WTC11 (cell line): ENCODE results near the gene TPPP3. TPM values are rescaled to one million over a fixed set of nuclear protein-coding genes. Genes with fewer than 3 reads are reported as not detected.

Experiments
- ATAC-seq: fragments of 200-7000 bp; cut with Tn5 transposase; 2 replicates; pipeline ENCODE4 v1.10.0; 2021; ENCODE audit warnings: mild to moderate bottlenecking, moderate library complexity
- CTCF ChIA-PET: fragments of 300-600 bp; sonication (Branson Sonifier 250); formaldehyde crosslinking; loops from one replicate; lab custom pipeline; 2021; ENCODE audit warnings: antibody characterized with exemption; lab: Charles Lee
- POLR2A ChIA-PET: fragments of 350-600 bp; sonication (Branson Sonifier 250); formaldehyde crosslinking; loops from one replicate; lab custom pipeline; 2021; ENCODE audit warnings: antibody characterized with exemption; lab: Charles Lee
- DNase-seq: peaks from one replicate; pipeline ENCODE4 v3.0.0; 2021; ENCODE audit warnings: low spot score
- H3K27ac Mint-ChIP-seq: 2 replicates; pipeline ENCODE4 v1.8.0; 2021; ENCODE audit warnings: mixed read lengths
- H3K27me3 Mint-ChIP-seq: 2 replicates; pipeline ENCODE4 v1.8.0; 2021; ENCODE audit warnings: low read depth, mild to moderate bottlenecking, moderate library complexity, mixed read lengths
- H3K36me3 Mint-ChIP-seq: 2 replicates; pipeline ENCODE4 v1.8.0; 2021; ENCODE audit warnings: mixed read lengths
- H3K4me1 Mint-ChIP-seq: 2 replicates; pipeline ENCODE4 v1.8.0; 2022; ENCODE audit warnings: mixed read lengths
- H3K4me3 Mint-ChIP-seq: 2 replicates; pipeline ENCODE4 v1.8.0; 2021; ENCODE audit warnings: mild to moderate bottlenecking, moderate library complexity, mixed read lengths
- H3K9me3 Mint-ChIP-seq: 2 replicates; pipeline ENCODE4 v1.8.0; 2021; ENCODE audit warnings: mixed read lengths
- ARID4B ChIP-seq: sonication (generic); formaldehyde crosslinking; IDR thresholded peaks from 2 replicates; pipeline ENCODE4 v1.8.0; 2023; ENCODE audit warnings: missing genetic modification reagents, mild to moderate bottlenecking, borderline replicate concordance
- E2F1 ChIP-seq: sonication (generic); formaldehyde crosslinking; IDR thresholded peaks from 2 replicates; pipeline ENCODE4 v1.8.0; 2022; ENCODE audit warnings: mild to moderate bottlenecking, missing genetic modification reagents
- ESRRA ChIP-seq: sonication (generic); formaldehyde crosslinking; IDR thresholded peaks from 2 replicates; pipeline ENCODE4 v1.8.1; 2022; ENCODE audit warnings: mild to moderate bottlenecking, missing genetic modification reagents, borderline replicate concordance
- ETV6 ChIP-seq: sonication (generic); formaldehyde crosslinking; IDR thresholded peaks from 2 replicates; pipeline ENCODE4 v1.8.1; 2022; ENCODE audit warnings: mild to moderate bottlenecking, missing genetic modification reagents
- GTF2I ChIP-seq: fragments of 250-450 bp; sonication (Bioruptor Pico); conservative IDR thresholded peaks from 2 replicates; pipeline ENCODE4 v1.4.0; 2021; ENCODE audit warnings: mild to moderate bottlenecking
- KAT7 ChIP-seq: sonication (generic); formaldehyde crosslinking; IDR thresholded peaks from 2 replicates; pipeline ENCODE4 v1.8.1; 2023; ENCODE audit warnings: missing genetic modification reagents, mild to moderate bottlenecking, borderline replicate concordance
- MXD4 ChIP-seq: fragments of 250-450 bp; sonication (Bioruptor Pico); IDR thresholded peaks from 2 replicates; pipeline ENCODE4 v1.8.0; 2021; ENCODE audit warnings: mild to moderate bottlenecking, moderate library complexity, borderline replicate concordance
- NFYB ChIP-seq: sonication (generic); formaldehyde crosslinking; conservative IDR thresholded peaks from 2 replicates; pipeline ENCODE4 v1.8.0; 2022; ENCODE audit warnings: low read depth, missing genetic modification reagents
- SMAD3 ChIP-seq: sonication (generic); formaldehyde crosslinking; IDR thresholded peaks from 2 replicates; pipeline ENCODE4 v1.8.0; 2022; ENCODE audit warnings: missing genetic modification reagents, mild to moderate bottlenecking, borderline replicate concordance
- SMAD4 ChIP-seq: sonication (generic); formaldehyde crosslinking; IDR thresholded peaks from 2 replicates; pipeline ENCODE4 v1.8.0; 2022; ENCODE audit warnings: mild to moderate bottlenecking, missing genetic modification reagents
- SOX15 ChIP-seq: fragments of 250-450 bp; sonication (Bioruptor Pico); IDR thresholded peaks from 2 replicates; pipeline ENCODE4 v1.9.0; 2021; ENCODE audit warnings: mild to moderate bottlenecking
- TCF7 ChIP-seq: sonication (generic); formaldehyde crosslinking; IDR thresholded peaks from 2 replicates; pipeline ENCODE4 v1.8.0; 2022; ENCODE audit warnings: mild to moderate bottlenecking, low read depth, missing genetic modification reagents, moderate library complexity
- ZNF138 ChIP-seq: sonication (generic); formaldehyde crosslinking; conservative IDR thresholded peaks from 2 replicates; pipeline ENCODE4 v1.8.1; 2022; ENCODE audit warnings: mild to moderate bottlenecking, moderate library complexity, missing genetic modification reagents
- ZNF317 ChIP-seq: sonication (generic); formaldehyde crosslinking; IDR thresholded peaks from 2 replicates; pipeline ENCODE4 v1.8.1; 2023; ENCODE audit warnings: low read depth, mild to moderate bottlenecking, moderate library complexity, missing genetic modification reagents, borderline replicate concordance
- ZNF416 ChIP-seq: fragments of 250-450 bp; sonication (Bioruptor Pico); IDR thresholded peaks from 2 replicates; pipeline ENCODE4 v1.9.0; 2021; ENCODE audit warnings: mild to moderate bottlenecking, inconsistent platforms
- ZNF425 ChIP-seq: fragments of 250-450 bp; sonication (Bioruptor Pico); conservative IDR thresholded peaks from 2 replicates; pipeline ENCODE4 v1.9.0; 2021; ENCODE audit warnings: mild to moderate bottlenecking
- total RNA-seq: library from RNA; stranded (reverse); gene quantifications from 3 replicates; pipeline ENCODE4 v1.2.3, GENCODE V29; 2021
- TF ChIP-seq, protein P1 (sequence below): sonication (generic); formaldehyde crosslinking; IDR thresholded peaks from 2 replicates; pipeline ENCODE4 v1.8.0; 2022; ENCODE audit warnings: mild to moderate bottlenecking, missing genetic modification reagents
- TF ChIP-seq, protein P2 (sequence below): sonication (generic); formaldehyde crosslinking; IDR thresholded peaks from 2 replicates; pipeline ENCODE4 v1.8.0; 2022; ENCODE audit warnings: missing genetic modification reagents
- TF ChIP-seq, protein P3 (sequence below): sonication (generic); formaldehyde crosslinking; IDR thresholded peaks from 2 replicates; pipeline ENCODE4 v1.8.1; 2022; ENCODE audit warnings: low read depth, mild to moderate bottlenecking, moderate library complexity, missing genetic modification reagents, borderline replicate concordance

The TPPP3 gene
- total RNA-seq, 1 experiment from 2014 or later = 0.74 TPM

GRCh38 chr16:67384778-67385510 is 8.4 kb downstream of the TPPP3 start:
- Mint-ChIP-seq H3K27ac (no peak overlapping the region), H3K4me3 (no peak overlapping the region), H3K9me3 (no peaks in the 10 kb centered on the region), H3K36me3 (no peaks in the 10 kb centered on the region), H3K27me3 (peaks cover 15% of the 10 kb centered on the region), H3K4me1 (peaks cover 15% of the 10 kb centered on the region)
- POLR2A ChIA-PET = no interaction called here
- CTCF ChIA-PET = interaction anchor here (0.7 to 5.1 kb wide), 4 partner anchors 9 to 71 kb away, joined by 3 to 44 read pairs (median 18); partner anchors contain the start of genes KCTD19, LRRC36 and TPPP3
- DNase-seq (no peak), ATAC-seq (no peak)
- TF ChIP-seq ARID4B (no peak), ETV6 (CRISPR knock-in tag) (no peak), ZNF317 (CRISPR knock-in tag) (no peak), NFYB (no peak), SOX15 (no peak), ZNF138 (CRISPR knock-in tag) (no peak), ESRRA (no peak), GTF2I (no peak), ZNF425 (CRISPR knock-in tag) (no peak)
- TF ChIP-seq, protein P1, sequence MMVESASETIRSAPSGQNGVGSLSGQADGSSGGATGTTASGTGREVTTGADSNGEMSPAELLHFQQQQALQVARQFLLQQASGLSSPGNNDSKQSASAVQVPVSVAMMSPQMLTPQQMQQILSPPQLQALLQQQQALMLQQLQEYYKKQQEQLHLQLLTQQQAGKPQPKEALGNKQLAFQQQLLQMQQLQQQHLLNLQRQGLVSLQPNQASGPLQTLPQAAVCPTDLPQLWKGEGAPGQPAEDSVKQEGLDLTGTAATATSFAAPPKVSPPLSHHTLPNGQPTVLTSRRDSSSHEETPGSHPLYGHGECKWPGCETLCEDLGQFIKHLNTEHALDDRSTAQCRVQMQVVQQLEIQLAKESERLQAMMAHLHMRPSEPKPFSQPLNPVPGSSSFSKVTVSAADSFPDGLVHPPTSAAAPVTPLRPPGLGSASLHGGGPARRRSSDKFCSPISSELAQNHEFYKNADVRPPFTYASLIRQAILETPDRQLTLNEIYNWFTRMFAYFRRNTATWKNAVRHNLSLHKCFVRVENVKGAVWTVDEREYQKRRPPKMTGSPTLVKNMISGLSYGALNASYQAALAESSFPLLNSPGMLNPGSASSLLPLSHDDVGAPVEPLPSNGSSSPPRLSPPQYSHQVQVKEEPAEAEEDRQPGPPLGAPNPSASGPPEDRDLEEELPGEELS (CRISPR knock-in tag) = no peak
- TF ChIP-seq, protein P2, sequence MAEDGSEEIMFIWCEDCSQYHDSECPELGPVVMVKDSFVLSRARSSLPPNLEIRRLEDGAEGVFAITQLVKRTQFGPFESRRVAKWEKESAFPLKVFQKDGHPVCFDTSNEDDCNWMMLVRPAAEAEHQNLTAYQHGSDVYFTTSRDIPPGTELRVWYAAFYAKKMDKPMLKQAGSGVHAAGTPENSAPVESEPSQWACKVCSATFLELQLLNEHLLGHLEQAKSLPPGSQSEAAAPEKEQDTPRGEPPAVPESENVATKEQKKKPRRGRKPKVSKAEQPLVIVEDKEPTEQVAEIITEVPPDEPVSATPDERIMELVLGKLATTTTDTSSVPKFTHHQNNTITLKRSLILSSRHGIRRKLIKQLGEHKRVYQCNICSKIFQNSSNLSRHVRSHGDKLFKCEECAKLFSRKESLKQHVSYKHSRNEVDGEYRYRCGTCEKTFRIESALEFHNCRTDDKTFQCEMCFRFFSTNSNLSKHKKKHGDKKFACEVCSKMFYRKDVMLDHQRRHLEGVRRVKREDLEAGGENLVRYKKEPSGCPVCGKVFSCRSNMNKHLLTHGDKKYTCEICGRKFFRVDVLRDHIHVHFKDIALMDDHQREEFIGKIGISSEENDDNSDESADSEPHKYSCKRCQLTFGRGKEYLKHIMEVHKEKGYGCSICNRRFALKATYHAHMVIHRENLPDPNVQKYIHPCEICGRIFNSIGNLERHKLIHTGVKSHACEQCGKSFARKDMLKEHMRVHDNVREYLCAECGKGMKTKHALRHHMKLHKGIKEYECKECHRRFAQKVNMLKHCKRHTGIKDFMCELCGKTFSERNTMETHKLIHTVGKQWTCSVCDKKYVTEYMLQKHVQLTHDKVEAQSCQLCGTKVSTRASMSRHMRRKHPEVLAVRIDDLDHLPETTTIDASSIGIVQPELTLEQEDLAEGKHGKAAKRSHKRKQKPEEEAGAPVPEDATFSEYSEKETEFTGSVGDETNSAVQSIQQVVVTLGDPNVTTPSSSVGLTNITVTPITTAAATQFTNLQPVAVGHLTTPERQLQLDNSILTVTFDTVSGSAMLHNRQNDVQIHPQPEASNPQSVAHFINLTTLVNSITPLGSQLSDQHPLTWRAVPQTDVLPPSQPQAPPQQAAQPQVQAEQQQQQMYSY (CRISPR knock-in tag) = no peak

DNA sequence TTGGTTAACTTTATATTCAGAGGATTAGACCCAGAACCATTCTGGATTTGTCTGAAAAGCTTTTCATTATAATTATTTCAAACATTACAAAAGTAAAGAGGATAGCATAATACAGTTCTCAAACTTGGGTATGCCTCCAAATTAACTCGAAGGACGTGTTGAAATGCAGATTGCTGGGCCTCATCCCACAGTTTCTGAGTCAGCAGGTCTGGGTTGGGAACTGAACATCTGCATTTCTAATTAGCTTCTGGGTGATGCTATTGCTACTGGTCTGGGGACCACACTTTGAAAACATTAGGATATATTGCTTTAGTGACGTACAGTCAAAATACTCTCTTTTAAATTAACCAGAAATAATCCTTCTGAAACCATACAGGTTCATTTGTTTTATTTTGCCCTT is 10.0 kb downstream of the TPPP3 start:
- ChIA-PET CTCF (interaction anchor here (0.6 to 6.2 kb wide), 5 partner anchors 10 to 226 kb away, joined by 4 to 27 read pairs (median 5); partner anchors contain the start of genes LRRC36 and TPPP3), POLR2A (no interaction called here)
- Mint-ChIP-seq H3K27me3 (peaks cover 11% of the 10 kb centered on the region), H3K4me1 (peaks cover 14% of the 10 kb centered on the region), H3K9me3 (no peaks in the 10 kb centered on the region), H3K4me3 (no peak overlapping the region), H3K27ac (no peak overlapping the region), H3K36me3 (no peaks in the 10 kb centered on the region)
- ATAC-seq (no peak), DNase-seq (no peak)
- no peak for TF ChIP-seq KAT7 (CRISPR knock-in tag)
- TF ChIP-seq E2F1 (CRISPR knock-in tag) = no peak
- TF ChIP-seq, protein P3, sequence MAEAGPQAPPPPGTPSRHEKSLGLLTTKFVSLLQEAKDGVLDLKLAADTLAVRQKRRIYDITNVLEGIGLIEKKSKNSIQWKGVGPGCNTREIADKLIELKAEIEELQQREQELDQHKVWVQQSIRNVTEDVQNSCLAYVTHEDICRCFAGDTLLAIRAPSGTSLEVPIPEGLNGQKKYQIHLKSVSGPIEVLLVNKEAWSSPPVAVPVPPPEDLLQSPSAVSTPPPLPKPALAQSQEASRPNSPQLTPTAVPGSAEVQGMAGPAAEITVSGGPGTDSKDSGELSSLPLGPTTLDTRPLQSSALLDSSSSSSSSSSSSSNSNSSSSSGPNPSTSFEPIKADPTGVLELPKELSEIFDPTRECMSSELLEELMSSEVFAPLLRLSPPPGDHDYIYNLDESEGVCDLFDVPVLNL = no peak
- no peak for TF ChIP-seq ZNF416 (CRISPR knock-in tag)
- no peak for TF ChIP-seq TCF7
- TF ChIP-seq MXD4 (CRISPR knock-in tag) = no peak
- no peak for TF ChIP-seq ETV6 (CRISPR knock-in tag)
- TF ChIP-seq ZNF317 (CRISPR knock-in tag) = no peak
- no peak for TF ChIP-seq SMAD3 (CRISPR knock-in tag)
- TF ChIP-seq GTF2I = no peak
- no peak for TF ChIP-seq SMAD4 (CRISPR knock-in tag)
